Uterine smooth muscle cell (primary cell): ENCODE data around the gene NUDT16L1. TPM values are rescaled to one million over a fixed set of nuclear protein-coding genes. Genes with fewer than 3 reads are reported as not detected.

Experiments
- total RNA-seq: library from RNA; depleted of rRNA; stranded (reverse); fragments of >200 nt; gene quantifications from 2 replicates; pipeline ENCODE4 v1.2.3, GENCODE V29; 2014

The NUDT16L1 gene
- total RNA-seq, result 25.4 and 31.8 TPM in 2 replicates

GRCh38 chr16:4693296-4693955 lies at the start of gene NUDT16L1:
Gene NUDT16L1, plus strand, starts transcription at chr16:4693562. Its CDS starts 165 bp downstream, at chr16:4693727.

DNA sequence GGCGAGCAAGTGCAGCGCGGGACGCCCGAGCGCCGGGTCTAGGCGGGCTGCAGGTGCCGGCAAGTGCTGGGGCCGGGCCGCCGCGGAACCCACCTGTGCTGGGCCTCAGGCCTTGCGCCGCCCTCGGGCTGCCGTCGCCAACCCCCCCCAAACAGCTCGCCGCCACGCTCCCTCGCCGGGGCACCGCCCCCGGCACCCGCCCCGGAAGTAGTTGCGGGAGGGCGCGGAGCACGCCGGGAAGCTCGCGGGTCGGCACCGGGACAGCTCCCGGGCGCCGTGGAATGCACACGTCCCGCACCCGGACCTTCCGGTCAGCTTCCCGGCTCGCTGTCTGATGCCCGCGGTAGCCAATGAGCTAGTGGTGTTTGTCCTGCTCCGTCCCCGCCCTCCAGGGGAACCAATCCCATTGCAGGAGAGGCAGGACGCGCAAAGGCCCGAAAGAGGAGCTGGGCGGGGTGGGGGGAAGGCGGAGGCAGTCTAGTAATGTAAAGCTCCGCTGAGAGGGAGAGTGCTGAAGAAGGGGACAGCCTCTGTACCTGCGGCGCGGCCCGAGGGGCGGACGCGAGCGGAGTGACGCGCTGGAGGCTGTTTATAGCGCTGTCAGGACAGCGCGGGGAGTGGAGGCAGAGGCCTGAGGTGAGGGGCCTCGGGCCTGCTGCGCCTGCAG lies 40.8 kb downstream of the NUDT16L1 start, which contains the start of the genes ANKS3 and DNAAF8:
TSS of gene ANKS3 (minus strand) at position 209 of the 667 bp plus-strand sequence. CDS start 4,122 bp downstream, outside the sequence.
TSS of gene DNAAF8 (plus strand) at position 475 of the 667 bp plus-strand sequence. CDS start 1,978 bp downstream, outside the sequence.

Other genes starting within 250 kb of the NUDT16L1 start
- 71.4 and 74.0 TPM in 2 replicates for gene NMRAL1, start 218.9 kb upstream of the NUDT16L1 start, total RNA-seq
- gene HMOX2, start 217.2 kb upstream of the NUDT16L1 start, total RNA-seq, result 40.7 and 58.1 TPM in 2 replicates
- 5.0 and 7.2 TPM in 2 replicates for gene CDIP1, start 154.8 kb upstream of the NUDT16L1 start, total RNA-seq
- gene C16orf96, start 137.2 kb upstream of the NUDT16L1 start, total RNA-seq, result not detected in 2 replicates
- 11.0 and 11.1 TPM in 2 replicates for gene UBALD1, start 78.7 kb upstream of the NUDT16L1 start, total RNA-seq
- 29.2 and 34.5 TPM in 2 replicates for gene MGRN1, start 68.7 kb upstream of the NUDT16L1 start, total RNA-seq
- 28.7 and 34.0 TPM in 2 replicates for gene ANKS3, start 40.7 kb downstream of the NUDT16L1 start, total RNA-seq
- 0.44 and 1.4 TPM in 2 replicates for gene DNAAF8, start 41.0 kb downstream of the NUDT16L1 start, total RNA-seq
- gene ZNF500, start 73.6 kb downstream of the NUDT16L1 start, total RNA-seq, result 7.9 and 11.6 TPM in 2 replicates
- gene SEPTIN12, start 94.8 kb downstream of the NUDT16L1 start, total RNA-seq, result not detected in 2 replicates
- gene SMIM22, start 101.8 kb downstream of the NUDT16L1 start, total RNA-seq, result not detected in 2 replicates
- gene ROGDI, start 109.1 kb downstream of the NUDT16L1 start, total RNA-seq, result 12.8 and 14.6 TPM in 2 replicates
- gene GLYR1, start 153.7 kb downstream of the NUDT16L1 start, total RNA-seq, result 47.8 and 62.0 TPM in 2 replicates
- 19.3 and 22.0 TPM in 2 replicates for gene UBN1, start 153.9 kb downstream of the NUDT16L1 start, total RNA-seq
- 0.44 and 0.75 TPM in 2 replicates for gene PPL, start 243.6 kb downstream of the NUDT16L1 start, total RNA-seq